SJCRH30 (cell line): ENCODE measurements around the gene GIMAP1. TPM values are rescaled to one million over a fixed set of nuclear protein-coding genes. Genes with fewer than 3 reads are reported as not detected.

Experiments used
- DNase-seq, 2 experiments: peaks; one replicate each; pipeline ENCODE4 v3.0.0-alpha.2; 2015 to 2020
- H3K27ac ChIP-seq: fragments of 250-450 bp; sonication (Bioruptor Pico); 2 replicates; pipeline ENCODE4 v1.5.1; 2020; ENCODE audit warnings: mild to moderate bottlenecking, moderate library complexity
- H3K27me3 ChIP-seq: fragments of 250-450 bp; sonication (Bioruptor Pico); 2 replicates; pipeline ENCODE4 v1.5.1; 2020; ENCODE audit warnings: mild to moderate bottlenecking, moderate library complexity
- H3K36me3 ChIP-seq: fragments of 250-450 bp; sonication (Bioruptor Pico); 2 replicates; pipeline ENCODE4 v1.5.1; 2020; ENCODE audit warnings: mild to moderate bottlenecking, moderate library complexity
- H3K4me1 ChIP-seq: fragments of 250-450 bp; sonication (Bioruptor Pico); 2 replicates; pipeline ENCODE4 v1.5.1; 2020; ENCODE audit warnings: mild to moderate bottlenecking, moderate library complexity
- H3K4me3 ChIP-seq: fragments of 250-450 bp; sonication (Bioruptor Pico); 2 replicates; pipeline ENCODE4 v1.5.1; 2020; ENCODE audit warnings: mild to moderate bottlenecking, moderate library complexity
- H3K9me3 ChIP-seq: fragments of 250-450 bp; sonication (Bioruptor Pico); replicated peaks from 2 replicates; pipeline ENCODE4 v1.5.1; 2020; ENCODE audit warnings: mild to moderate bottlenecking, moderate library complexity
- total RNA-seq: library from RNA; depleted of rRNA; stranded (reverse); fragments of >200 nt; shearing (Covaris generic); gene quantifications from 2 replicates; pipeline ENCODE4 v1.2.3, GENCODE V29; 2014; rRNA removed

The GIMAP1 gene
- total RNA-seq, 1 experiment from 2014 or later: not detected

DNA sequence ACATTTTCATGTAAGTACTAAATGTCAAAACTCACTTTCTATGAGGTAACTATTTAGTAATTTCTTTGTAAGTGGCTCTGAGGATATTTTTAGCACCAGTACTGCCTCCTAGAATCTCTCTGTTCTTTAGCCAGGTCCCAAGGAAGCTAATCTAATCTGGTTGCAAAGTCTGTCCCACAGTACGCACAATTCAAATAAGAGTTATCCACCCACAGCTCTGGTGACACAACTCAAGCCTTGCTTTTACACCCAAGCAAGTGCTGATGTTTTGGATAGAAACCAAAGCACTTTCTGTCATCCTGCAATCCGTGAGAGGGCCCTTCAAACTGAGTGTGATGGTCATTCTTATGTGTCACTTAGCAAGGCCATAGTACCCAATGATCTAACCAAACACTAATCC is 35.3 kb downstream of the GIMAP1 start:
- DNase-seq: no peak

DNA sequence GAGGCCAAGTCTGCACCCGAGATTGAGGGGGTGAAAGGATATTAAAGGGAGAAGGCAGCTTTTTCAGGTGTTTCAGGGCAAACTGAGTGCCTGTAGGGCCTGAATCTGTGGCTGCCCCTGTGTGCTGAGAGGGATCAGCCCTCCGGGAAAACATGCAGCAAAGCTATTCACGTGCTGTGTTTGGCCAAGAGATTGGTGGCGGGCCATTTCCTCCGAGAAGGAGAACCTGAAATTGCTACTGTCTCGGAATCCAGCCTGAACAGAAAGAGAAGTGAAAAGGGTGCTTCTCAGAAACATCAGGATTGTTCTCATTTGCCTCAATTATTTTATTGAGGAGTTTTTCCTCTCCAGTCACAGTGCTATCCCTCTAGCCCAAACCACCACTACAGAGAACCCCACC is 36.8 kb downstream of the GIMAP1 start:
- H3K36me3 ChIP-seq: no peaks in the 10 kb centered on the region
- H3K4me3 ChIP-seq: no peak overlapping the region
- no peaks in the 10 kb centered on the region for H3K9me3 ChIP-seq
- no peaks in the 10 kb centered on the region for H3K4me1 ChIP-seq
- H3K27me3 ChIP-seq: peaks cover 12% of the 10 kb centered on the region; the same call in 1 of the 2 replicates
- no peak overlapping the region for H3K27ac ChIP-seq
- no peak for DNase-seq

More for the DNA sequence above, 35.3 kb downstream of the GIMAP1 start:
- Histone ChIP-seq H3K4me3 (no peak overlapping the region), H3K9me3 (no peaks in the 10 kb centered on the region), H3K27me3 (peaks cover 17% of the 10 kb centered on the region), H3K27ac (no peak overlapping the region), H3K4me1 (no peaks in the 10 kb centered on the region), H3K36me3 (no peaks in the 10 kb centered on the region)

DNA sequence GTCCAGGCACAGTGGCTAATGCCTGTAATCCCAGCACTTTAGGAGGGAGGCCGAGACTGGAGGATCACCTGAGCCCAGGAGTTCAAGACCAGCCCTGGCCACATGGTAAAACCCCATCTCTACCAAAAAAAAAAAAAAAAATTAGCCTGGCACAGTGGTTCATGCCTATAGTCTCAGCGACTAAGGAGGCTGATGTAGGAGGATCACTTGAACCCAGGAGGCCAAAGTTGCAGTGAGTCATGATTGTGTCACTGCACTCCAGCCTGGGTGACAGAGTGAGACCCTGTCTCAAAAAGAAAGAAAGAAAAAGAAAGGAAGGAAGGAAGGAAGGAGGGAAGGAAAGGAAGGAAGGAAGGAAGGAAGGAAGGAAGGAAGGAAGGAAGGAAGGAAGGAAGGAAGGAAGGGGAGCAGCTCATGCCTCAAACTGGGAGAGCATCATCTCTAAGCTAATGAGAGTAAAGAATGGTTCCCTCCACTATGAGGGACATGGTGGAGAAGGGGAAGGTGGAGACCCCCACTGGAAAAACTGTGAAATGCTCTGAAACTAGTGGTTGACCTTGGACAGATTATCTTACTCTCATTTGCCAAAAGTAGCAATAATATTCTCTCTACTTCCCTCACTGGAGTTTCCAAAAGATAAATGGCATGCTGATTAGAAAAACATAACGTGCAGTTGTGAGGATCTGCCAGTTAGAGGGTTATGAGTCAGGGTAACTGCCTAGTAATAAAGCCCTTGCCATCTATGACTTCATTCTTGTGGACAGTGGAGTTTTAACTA is 37.6 kb downstream of the GIMAP1 start:
- Histone ChIP-seq H3K27ac (no peak overlapping the region), H3K9me3 (no peaks in the 10 kb centered on the region), H3K36me3 (no peaks in the 10 kb centered on the region), H3K4me1 (no peaks in the 10 kb centered on the region), H3K27me3 (peaks cover 12% of the 10 kb centered on the region; the same call in 1 of the 2 replicates), H3K4me3 (no peak overlapping the region)
- peak in 1 of 2 experiments; percentile 41 for DNase-seq

DNA sequence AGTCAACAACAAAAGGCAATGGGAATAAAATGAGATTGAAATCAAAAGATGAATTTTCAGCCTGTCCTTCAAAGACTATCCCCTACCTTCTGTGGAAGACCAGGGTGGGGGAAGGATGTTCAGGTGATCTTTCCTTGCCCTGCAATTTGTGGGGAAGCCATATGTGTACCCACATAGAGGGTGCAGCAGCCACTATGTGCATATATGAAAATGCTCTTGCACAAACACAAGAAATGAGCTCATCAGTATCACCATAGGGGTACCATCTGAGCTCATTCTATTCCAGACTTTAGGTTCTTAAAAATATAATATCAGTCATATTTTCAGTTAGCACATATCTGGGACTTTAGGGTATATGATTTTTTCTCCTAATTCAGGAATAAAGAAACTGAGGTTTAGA is 38.5 kb downstream of the GIMAP1 start:
- H3K27ac ChIP-seq: no peak overlapping the region
- H3K27me3 ChIP-seq: peaks cover 12% of the 10 kb centered on the region; the same call in 1 of the 2 replicates
- no peaks in the 10 kb centered on the region for H3K36me3 ChIP-seq
- H3K9me3 ChIP-seq: no peaks in the 10 kb centered on the region
- DNase-seq: no peak
- no peaks in the 10 kb centered on the region for H3K4me1 ChIP-seq
- H3K4me3 ChIP-seq: no peak overlapping the region

DNA sequence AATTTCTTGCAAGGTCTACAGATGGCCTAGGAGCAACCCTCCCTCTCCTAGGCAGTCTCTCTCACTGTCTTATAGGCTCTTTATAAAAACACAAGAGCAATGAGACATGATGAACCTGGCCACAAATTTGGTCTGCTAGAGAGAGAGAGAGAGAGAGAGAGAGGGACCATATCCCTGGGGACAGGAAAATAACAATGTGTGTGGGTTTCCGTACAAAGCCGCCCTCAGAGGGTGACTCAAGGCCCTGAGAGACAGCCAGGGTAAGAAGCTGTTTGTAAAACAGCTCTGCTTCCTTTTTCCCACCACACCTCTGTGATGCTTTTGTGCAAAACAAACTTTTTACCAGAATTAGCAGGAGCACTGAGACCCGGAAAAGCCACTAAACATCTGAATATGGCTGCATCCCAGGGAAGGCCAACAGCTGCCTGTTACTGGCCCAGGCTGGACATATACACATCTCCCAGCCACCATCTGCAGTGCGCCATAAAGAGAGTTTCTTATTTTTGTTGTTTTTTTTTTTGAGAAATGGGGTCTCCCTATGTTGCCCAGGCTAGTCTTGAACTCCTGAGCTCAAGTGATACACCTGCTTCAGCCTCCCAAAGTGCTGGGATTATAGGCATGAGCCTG is 39.2 kb downstream of the GIMAP1 start:
- DNase-seq: no peak
- H3K9me3 ChIP-seq: no peaks in the 10 kb centered on the region
- H3K27ac ChIP-seq: no peak overlapping the region
- H3K4me3 ChIP-seq: no peak overlapping the region
- no peaks in the 10 kb centered on the region for H3K4me1 ChIP-seq
- H3K27me3 ChIP-seq: peaks cover 12% of the 10 kb centered on the region; the same call in 1 of the 2 replicates
- H3K36me3 ChIP-seq: no peaks in the 10 kb centered on the region

DNA sequence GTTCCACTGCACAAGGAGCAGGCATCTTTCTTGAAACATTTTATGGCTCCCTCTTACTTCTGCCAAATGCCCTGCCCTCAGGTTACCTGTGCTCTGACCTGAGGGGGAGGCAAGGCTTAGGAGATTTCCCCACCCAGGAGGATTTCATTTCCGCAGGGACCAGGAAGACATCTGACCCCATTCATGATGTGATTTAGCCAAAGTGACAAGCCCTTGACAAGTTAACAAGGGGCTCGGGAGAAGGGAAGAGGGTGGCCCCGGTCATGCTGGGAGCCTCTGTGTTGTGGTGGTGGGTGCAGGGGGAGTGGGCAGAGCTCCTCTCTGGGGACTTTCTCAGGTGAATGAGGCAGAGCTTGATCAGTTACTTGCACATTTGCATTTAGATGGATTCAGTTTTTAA is 39.8 kb downstream of the GIMAP1 start:
- H3K36me3 ChIP-seq: no peaks in the 10 kb centered on the region
- no peaks in the 10 kb centered on the region for H3K9me3 ChIP-seq
- DNase-seq: no peak
- no peak overlapping the region for H3K4me3 ChIP-seq
- no peak overlapping the region for H3K27ac ChIP-seq
- peaks cover 12% of the 10 kb centered on the region; the same call in 1 of the 2 replicates for H3K27me3 ChIP-seq
- no peaks in the 10 kb centered on the region for H3K4me1 ChIP-seq

DNA sequence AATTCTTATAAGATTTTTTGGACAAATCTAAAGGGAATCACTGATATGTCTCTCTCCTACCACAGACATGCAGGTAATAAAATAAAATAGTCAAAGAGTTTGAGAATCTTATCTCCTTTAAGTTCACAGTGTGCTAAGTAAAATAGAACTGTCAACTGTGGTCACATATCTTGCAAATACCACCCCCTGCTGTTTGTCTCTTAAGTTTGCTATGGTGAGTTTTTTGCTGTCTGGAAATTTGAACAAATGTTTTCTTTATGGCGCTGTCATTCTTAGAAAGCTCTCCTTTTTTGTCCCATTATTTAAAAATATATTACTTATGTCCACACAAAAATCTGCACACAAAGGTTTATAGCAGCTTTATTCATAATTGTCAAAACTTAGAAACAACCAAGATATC is 40.4 kb downstream of the GIMAP1 start:
- peaks cover 8% of the 10 kb centered on the region; the same call in 1 of the 2 replicates for H3K27me3 ChIP-seq
- no peaks in the 10 kb centered on the region for H3K4me1 ChIP-seq
- no peaks in the 10 kb centered on the region for H3K9me3 ChIP-seq
- no peaks in the 10 kb centered on the region for H3K36me3 ChIP-seq
- H3K4me3 ChIP-seq: no peak overlapping the region
- H3K27ac ChIP-seq: no peak overlapping the region
- peak in 1 of 2 experiments; percentile 39 for DNase-seq

DNA sequence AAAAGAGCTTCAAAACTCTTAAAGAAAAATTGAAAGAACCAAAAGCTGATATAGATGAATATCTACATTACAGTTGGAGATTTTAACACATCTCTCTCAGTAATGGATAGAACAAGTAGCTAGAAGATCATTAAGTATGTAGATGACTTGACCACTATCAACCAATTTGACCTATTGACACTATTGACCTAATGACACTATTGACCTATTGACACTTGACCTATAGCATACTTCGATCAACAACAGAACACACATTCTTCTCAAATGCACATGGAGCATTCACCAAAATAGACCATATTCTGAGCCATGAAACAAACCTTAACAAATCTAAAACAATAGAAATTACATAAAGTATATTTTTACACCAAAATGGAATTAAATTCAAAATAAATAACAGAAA is 43.1 kb downstream of the GIMAP1 start:
- Histone ChIP-seq H3K9me3 (no peaks in the 10 kb centered on the region), H3K4me1 (no peaks in the 10 kb centered on the region), H3K27me3 (no peaks in the 10 kb centered on the region), H3K36me3 (no peaks in the 10 kb centered on the region), H3K4me3 (no peak overlapping the region), H3K27ac (no peak overlapping the region)
- no peak for DNase-seq

DNA sequence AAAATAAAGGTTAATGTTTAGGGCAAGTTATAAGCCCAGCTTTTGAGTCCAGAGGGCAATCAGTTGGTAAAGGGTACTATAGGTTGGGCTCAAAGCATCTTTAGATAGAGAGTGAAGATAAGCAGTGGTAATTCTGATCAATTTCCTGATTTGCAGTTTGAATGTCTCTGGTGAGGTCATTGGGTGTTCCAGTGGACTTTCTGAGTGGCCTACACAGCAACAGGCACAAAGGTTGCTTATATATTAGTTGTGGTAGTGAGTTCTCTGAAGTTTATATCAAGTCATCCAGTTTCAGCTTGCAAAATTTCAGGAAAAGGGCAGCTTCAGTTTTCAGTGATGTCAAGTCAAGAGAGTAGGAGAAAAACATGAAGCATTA is 49.9 kb downstream of the GIMAP1 start:
- Histone ChIP-seq H3K9me3 (0 out of 2 replicates have a peak, but pooled peaks cover 3% of the 10 kb centered on the region), H3K4me1 (no peaks in the 10 kb centered on the region)
- DNase-seq: no peak

DNA sequence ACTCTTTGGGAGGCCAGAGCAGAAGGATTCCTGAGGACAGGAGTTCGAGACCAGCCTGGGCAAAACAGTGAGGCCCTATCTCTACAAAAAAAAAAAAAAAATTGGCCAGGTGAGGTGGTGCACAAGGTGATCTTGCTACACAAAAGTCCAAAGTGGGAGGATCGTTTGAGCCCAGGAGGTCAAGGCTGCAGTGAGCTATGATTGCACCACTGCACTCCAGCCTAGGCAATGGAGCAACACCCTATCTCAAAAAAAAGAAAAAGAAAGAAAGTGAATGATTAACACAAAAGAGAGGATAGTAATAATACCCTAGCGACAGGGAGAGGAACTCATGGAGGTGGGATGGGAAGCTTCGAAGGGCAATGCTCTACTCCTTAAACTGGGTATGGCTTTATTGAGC is 53.4 kb downstream of the GIMAP1 start:
- 0 out of 2 replicates have a peak, but pooled peaks cover 3% of the 10 kb centered on the region for H3K9me3 ChIP-seq
- no peak overlapping the region for H3K4me3 ChIP-seq
- no peak for DNase-seq
- no peaks in the 10 kb centered on the region; the same call in 1 of the 2 replicates for H3K27me3 ChIP-seq
- no peak overlapping the region for H3K27ac ChIP-seq
- H3K36me3 ChIP-seq: no peaks in the 10 kb centered on the region
- no peaks in the 10 kb centered on the region for H3K4me1 ChIP-seq

More for the DNA sequence above, 49.9 kb downstream of the GIMAP1 start:
- Histone ChIP-seq H3K4me3 (no peak overlapping the region), H3K27ac (no peak overlapping the region), H3K36me3 (no peaks in the 10 kb centered on the region), H3K27me3 (no peaks in the 10 kb centered on the region; the same call in 1 of the 2 replicates)

Other genes with a start within 250 kb of the GIMAP1 start
- not detected in 2 replicates for gene GIMAP7, start 201.7 kb upstream of the GIMAP1 start, total RNA-seq
- not detected in 2 replicates for gene GIMAP4, start 149.2 kb upstream of the GIMAP1 start, total RNA-seq
- not detected in 2 replicates for gene GIMAP6, start 84.2 kb upstream of the GIMAP1 start, total RNA-seq
- gene GIMAP2, start 30.9 kb upstream of the GIMAP1 start, total RNA-seq: not detected in 2 replicates
- gene GIMAP5, start 20.8 kb downstream of the GIMAP1 start, total RNA-seq: not detected in 2 replicates
- not detected in 2 replicates for gene TMEM176B, start 83.8 kb downstream of the GIMAP1 start, total RNA-seq
- gene TMEM176A, start 84.2 kb downstream of the GIMAP1 start, total RNA-seq: not detected in 2 replicates
- not detected in 2 replicates for gene AOC1, start 135.9 kb downstream of the GIMAP1 start, total RNA-seq